ENCODE data around the gene S100A6.

DNA sequence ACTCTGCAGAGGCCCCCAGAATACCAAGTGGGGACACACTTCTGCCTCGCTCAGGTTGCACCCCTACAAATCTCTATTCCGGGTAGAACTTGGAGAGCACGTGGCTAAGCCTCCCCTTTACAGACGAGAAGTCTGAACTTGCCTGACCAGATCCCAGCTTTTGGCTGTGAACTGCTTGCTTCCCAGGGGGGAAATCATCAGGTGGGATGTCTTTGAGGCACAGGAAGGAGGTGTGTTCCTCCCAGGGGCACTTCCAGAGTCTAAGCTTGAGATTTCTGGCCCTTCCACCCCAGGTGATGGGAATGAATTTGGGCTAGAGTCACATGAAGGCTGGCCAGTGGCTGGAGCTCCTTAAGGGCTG lies 14.6 kb upstream of the S100A6 start:
- TF ChIP-seq POLR2A (IDR thresholded peaks at IDR 0.05) (no peak), EP300 (IDR thresholded peaks at IDR 0.05) (no peak)
- TF ChIP-seq, protein P1, sequence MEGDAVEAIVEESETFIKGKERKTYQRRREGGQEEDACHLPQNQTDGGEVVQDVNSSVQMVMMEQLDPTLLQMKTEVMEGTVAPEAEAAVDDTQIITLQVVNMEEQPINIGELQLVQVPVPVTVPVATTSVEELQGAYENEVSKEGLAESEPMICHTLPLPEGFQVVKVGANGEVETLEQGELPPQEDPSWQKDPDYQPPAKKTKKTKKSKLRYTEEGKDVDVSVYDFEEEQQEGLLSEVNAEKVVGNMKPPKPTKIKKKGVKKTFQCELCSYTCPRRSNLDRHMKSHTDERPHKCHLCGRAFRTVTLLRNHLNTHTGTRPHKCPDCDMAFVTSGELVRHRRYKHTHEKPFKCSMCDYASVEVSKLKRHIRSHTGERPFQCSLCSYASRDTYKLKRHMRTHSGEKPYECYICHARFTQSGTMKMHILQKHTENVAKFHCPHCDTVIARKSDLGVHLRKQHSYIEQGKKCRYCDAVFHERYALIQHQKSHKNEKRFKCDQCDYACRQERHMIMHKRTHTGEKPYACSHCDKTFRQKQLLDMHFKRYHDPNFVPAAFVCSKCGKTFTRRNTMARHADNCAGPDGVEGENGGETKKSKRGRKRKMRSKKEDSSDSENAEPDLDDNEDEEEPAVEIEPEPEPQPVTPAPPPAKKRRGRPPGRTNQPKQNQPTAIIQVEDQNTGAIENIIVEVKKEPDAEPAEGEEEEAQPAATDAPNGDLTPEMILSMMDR (IDR thresholded peaks at IDR 0.05) = no peak

Data from gastroesophageal sphincter (tissue), 3 donors.